HepG2 (cell line): ENCODE measurements around the gene TST. TPM values are rescaled to one million over a fixed set of nuclear protein-coding genes. Genes with fewer than 3 reads are reported as not detected.

Source experiments
- ATF7 ChIP-seq, 2 experiments: fragments of 450-650 bp in 1 of 2; sonication (generic) in 1 of 2; formaldehyde crosslinking in 1 of 2; IDR thresholded peaks; 2 replicates each; pipeline versions ENCODE4 v1.4.0 to v1.6.1; 2016 to 2020; ENCODE audit warnings: antibody characterized with exemption in 1 of 2, mild to moderate bottlenecking in 1 of 2, missing genetic modification reagents in 1 of 2
- BCL3 ChIP-seq: sonication (generic); formaldehyde crosslinking; IDR thresholded peaks from 2 replicates; pipeline ENCODE4 v1.5.1; 2020; ENCODE audit warnings: mild to moderate bottlenecking, missing genetic modification reagents, moderate library complexity
- CREB1 ChIP-seq, 2 experiments: fragments of 450-650 bp in 1 of 2; IDR thresholded peaks; 2 replicates each; pipeline ENCODE4 v1.6.1; 2016 to 2017; ENCODE audit warnings: control low read depth in 1 of 2, mild to moderate bottlenecking in 1 of 2, missing compliant biosample characterization in 1 of 2, missing genetic modification characterization in 1 of 2
- DNMT3B ChIP-seq: conservative IDR thresholded peaks from 2 replicates; pipeline ENCODE4 v1.6.1; 2016; ENCODE audit warnings: missing biosample characterization, control low read depth
- FOXO4 ChIP-seq: sonication (generic); formaldehyde crosslinking; conservative IDR thresholded peaks from 2 replicates; pipeline ENCODE4 v1.8.1; 2023; ENCODE audit warnings: missing genetic modification reagents
- IKZF1 ChIP-seq: fragments of 450-650 bp; IDR thresholded peaks from 2 replicates; pipeline ENCODE4 v1.7.1; 2016
- KAT7 ChIP-seq: IDR thresholded peaks from 2 replicates; pipeline ENCODE4 v1.6.1; 2018; ENCODE audit warnings: borderline replicate concordance, missing compliant biosample characterization
- NCOA1 ChIP-seq: sonication (generic); formaldehyde crosslinking; IDR thresholded peaks from 2 replicates; pipeline ENCODE4 v1.9.0; 2021; ENCODE audit warnings: missing genetic modification reagents
- NRL ChIP-seq: sonication (generic); formaldehyde crosslinking; IDR thresholded peaks from 2 replicates; pipeline ENCODE4 v1.5.0; 2020; ENCODE audit warnings: missing genetic modification reagents, mild to moderate bottlenecking, moderate library complexity, borderline replicate concordance
- PHF8 ChIP-seq: sonication (generic); formaldehyde crosslinking; IDR thresholded peaks from 2 replicates; pipeline ENCODE4 v1.5.0; 2020; ENCODE audit warnings: missing genetic modification reagents
- RBAK ChIP-seq: sonication (generic); formaldehyde crosslinking; IDR thresholded peaks from 2 replicates; pipeline ENCODE4 v1.5.1; 2020; ENCODE audit warnings: mild to moderate bottlenecking, missing genetic modification reagents
- SKI ChIP-seq: fragments of 450-650 bp; IDR thresholded peaks from one replicate; pipeline ENCODE4 v1.6.1; 2018; ENCODE audit warnings: mild to moderate bottlenecking; ENCODE audit not compliant: partially characterized antibody
- U2AF2 ChIP-seq: fragments of 200-400 bp; formaldehyde crosslinking; IDR thresholded peaks from 2 replicates; pipeline ENCODE4 v1.6.1; 2017; ENCODE audit warnings: low read depth, mild to moderate bottlenecking, low read length
- ZBTB43 ChIP-seq: sonication (generic); formaldehyde crosslinking; conservative IDR thresholded peaks from 2 replicates; pipeline ENCODE4 v1.4.0; 2020; ENCODE audit warnings: missing genetic modification reagents
- ZFP36L2 ChIP-seq: sonication (generic); formaldehyde crosslinking; IDR thresholded peaks from 2 replicates; pipeline ENCODE4 v1.4.0; 2020; ENCODE audit warnings: missing genetic modification reagents
- ZNF33B ChIP-seq: sonication (generic); formaldehyde crosslinking; IDR thresholded peaks from 2 replicates; pipeline ENCODE4 v1.5.1; 2020; ENCODE audit warnings: mild to moderate bottlenecking, missing genetic modification reagents
- polyA plus RNA-seq, 8 experiments: library from polyadenylated mRNA; depleted of rRNA in 3 of 8; stranded (reverse) in 7 of 8; unstranded in 1 of 8; fragments of >200 nt; fragmentation: Illumina TruSeq in 4 of 8; extraction: Trizol in 4 of 8; gene quantifications; 2 replicates each; pipeline versions ENCODE4 v1.2.1 to v1.2.3, GENCODE V29; 2011 to 2016; ENCODE audit warnings: low read depth in 4 of 8, missing spikeins in 1 of 8, mixed read lengths in 1 of 8; ENCODE audit not compliant: insufficient read depth in 1 of 8
- total RNA-seq, 5 experiments: library from RNA; depleted of rRNA; stranded (reverse); fragments of >200 nt; fragmentation: Illumina TruSeq; extraction: Trizol; gene quantifications; 2 replicates each; pipeline ENCODE4 v1.2.3, GENCODE V29; 2016; ENCODE audit warnings: low read depth in 1 of 5
- TF ChIP-seq, protein P1 (sequence below): sonication (generic); formaldehyde crosslinking; IDR thresholded peaks from 2 replicates; pipeline ENCODE4 v1.4.0; 2020; ENCODE audit warnings: mild to moderate bottlenecking, low read depth, missing genetic modification reagents
- TF ChIP-seq, protein P2 (sequence below): sonication (generic); formaldehyde crosslinking; IDR thresholded peaks from 2 replicates; pipeline ENCODE4 v1.4.0; 2020; ENCODE audit warnings: missing genetic modification reagents
- TF ChIP-seq, protein P3 (sequence below): sonication (generic); formaldehyde crosslinking; IDR thresholded peaks from 2 replicates; pipeline ENCODE4 v1.5.1; 2020; ENCODE audit warnings: missing genetic modification reagents, mild to moderate bottlenecking, borderline replicate concordance
- TF ChIP-seq, protein P4 (sequence below): sonication (generic); formaldehyde crosslinking; IDR thresholded peaks from 2 replicates; pipeline ENCODE4 v1.8.1; 2023; ENCODE audit warnings: mild to moderate bottlenecking, missing genetic modification reagents

TST gene
- total and polyA plus RNA-seq, 2 of the 13 experiments (the other 11 are each of a cell fraction or from before 2014, with no cell fraction given): 44.6 to 63.6 TPM

DNA sequence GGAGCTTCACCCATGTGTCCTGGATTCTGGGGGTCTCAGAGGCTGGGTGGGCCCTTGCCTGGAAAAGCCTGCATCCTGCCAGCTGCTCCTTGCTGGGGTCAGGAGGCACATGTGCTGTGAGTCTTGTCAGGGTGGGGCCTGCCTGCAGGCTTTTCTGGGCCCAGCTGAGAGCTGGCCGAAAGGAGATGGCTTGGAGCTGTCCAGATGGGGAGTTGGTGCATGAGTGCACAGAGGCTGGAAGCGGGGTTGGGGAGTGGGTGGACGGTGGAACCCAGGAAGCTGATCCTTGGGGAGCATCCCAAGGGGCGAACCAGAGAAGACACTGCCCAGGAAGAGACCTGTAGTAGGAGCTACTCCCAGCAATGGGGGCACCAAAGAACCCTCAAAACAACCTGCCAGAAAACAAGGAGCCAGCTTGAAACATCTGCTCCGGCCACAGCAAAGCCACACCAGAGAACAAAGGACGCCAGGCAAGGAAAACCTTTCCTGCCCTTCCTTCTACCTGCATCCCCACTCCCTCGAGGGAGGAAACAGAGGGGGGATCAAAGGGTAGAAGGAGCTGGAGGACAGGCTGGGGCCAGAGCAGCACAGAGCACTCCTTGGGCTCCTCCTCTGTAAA lies 24.1 kb upstream of the TST start (continued):
- no peak for TF ChIP-seq RBAK (CRISPR knock-in tag)
- TF ChIP-seq NRL (CRISPR knock-in tag): peak; percentile 20; the same call in 1 of the 2 replicates
- TF ChIP-seq BCL3 (CRISPR knock-in tag): no peak
- TF ChIP-seq, protein P1, sequence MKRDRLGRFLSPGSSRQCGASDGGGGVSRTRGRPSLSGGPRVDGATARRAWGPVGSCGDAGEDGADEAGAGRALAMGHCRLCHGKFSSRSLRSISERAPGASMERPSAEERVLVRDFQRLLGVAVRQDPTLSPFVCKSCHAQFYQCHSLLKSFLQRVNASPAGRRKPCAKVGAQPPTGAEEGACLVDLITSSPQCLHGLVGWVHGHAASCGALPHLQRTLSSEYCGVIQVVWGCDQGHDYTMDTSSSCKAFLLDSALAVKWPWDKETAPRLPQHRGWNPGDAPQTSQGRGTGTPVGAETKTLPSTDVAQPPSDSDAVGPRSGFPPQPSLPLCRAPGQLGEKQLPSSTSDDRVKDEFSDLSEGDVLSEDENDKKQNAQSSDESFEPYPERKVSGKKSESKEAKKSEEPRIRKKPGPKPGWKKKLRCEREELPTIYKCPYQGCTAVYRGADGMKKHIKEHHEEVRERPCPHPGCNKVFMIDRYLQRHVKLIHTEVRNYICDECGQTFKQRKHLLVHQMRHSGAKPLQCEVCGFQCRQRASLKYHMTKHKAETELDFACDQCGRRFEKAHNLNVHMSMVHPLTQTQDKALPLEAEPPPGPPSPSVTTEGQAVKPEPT (CRISPR knock-in tag): no peak
- no peak for TF ChIP-seq CREB1 (IDR thresholded peaks at IDR 0.05)
- TF ChIP-seq CREB1 (CRISPR knock-in tag; IDR thresholded peaks at IDR 0.05): no peak
- TF ChIP-seq ZFP36L2 (CRISPR knock-in tag): no peak
- TF ChIP-seq U2AF2: no peak
- 0 out of 2 replicates have a peak, but pooled peaks have one; percentile 16 for TF ChIP-seq KAT7
- TF ChIP-seq, protein P2, sequence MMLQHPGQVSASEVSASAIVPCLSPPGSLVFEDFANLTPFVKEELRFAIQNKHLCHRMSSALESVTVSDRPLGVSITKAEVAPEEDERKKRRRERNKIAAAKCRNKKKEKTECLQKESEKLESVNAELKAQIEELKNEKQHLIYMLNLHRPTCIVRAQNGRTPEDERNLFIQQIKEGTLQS (CRISPR knock-in tag): no peak
- TF ChIP-seq, protein P3, sequence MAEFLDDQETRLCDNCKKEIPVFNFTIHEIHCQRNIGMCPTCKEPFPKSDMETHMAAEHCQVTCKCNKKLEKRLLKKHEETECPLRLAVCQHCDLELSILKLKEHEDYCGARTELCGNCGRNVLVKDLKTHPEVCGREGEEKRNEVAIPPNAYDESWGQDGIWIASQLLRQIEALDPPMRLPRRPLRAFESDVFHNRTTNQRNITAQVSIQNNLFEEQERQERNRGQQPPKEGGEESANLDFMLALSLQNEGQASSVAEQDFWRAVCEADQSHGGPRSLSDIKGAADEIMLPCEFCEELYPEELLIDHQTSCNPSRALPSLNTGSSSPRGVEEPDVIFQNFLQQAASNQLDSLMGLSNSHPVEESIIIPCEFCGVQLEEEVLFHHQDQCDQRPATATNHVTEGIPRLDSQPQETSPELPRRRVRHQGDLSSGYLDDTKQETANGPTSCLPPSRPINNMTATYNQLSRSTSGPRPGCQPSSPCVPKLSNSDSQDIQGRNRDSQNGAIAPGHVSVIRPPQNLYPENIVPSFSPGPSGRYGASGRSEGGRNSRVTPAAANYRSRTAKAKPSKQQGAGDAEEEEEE (CRISPR knock-in tag): no peak
- no peak for TF ChIP-seq ZBTB43 (CRISPR knock-in tag)
- TF ChIP-seq DNMT3B (CRISPR knock-in tag): no peak
- TF ChIP-seq ATF7 (IDR thresholded peaks at IDR 0.05): no peak
- no peak for TF ChIP-seq ATF7 (CRISPR knock-in tag; IDR thresholded peaks at IDR 0.05)
- TF ChIP-seq, protein P4, sequence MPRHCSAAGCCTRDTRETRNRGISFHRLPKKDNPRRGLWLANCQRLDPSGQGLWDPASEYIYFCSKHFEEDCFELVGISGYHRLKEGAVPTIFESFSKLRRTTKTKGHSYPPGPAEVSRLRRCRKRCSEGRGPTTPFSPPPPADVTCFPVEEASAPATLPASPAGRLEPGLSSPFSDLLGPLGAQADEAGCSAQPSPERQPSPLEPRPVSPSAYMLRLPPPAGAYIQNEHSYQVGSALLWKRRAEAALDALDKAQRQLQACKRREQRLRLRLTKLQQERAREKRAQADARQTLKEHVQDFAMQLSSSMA (CRISPR knock-in tag): no peak
- no peak for TF ChIP-seq IKZF1
- TF ChIP-seq SKI: no peak
- TF ChIP-seq FOXO4 (CRISPR knock-in tag): no peak
- no peak for TF ChIP-seq ZNF33B (CRISPR knock-in tag)
- TF ChIP-seq NCOA1: no peak
- no peak for TF ChIP-seq PHF8
